Naive thymus-derived CD8-positive, alpha-beta T cell (primary cell): Measurements from ENCODE around the gene CCDC27. TPM values are rescaled to one million over a fixed set of nuclear protein-coding genes. Genes with fewer than 3 reads are reported as not detected.
A peak's percentile ranks its signal among the peaks of the same experiment; 100 is the strongest.

Experiments used
- ATAC-seq, 2 donors: fragments of 150-1000 bp; cut with Tn5 transposase in 1 of 2; sonication (Bioruptor Pico), chemical (Tn5 transposase) in 1 of 2; 1 replicate in 1 of 2; 2 replicates in 1 of 2; pipeline ENCODE4 v1.10.0; 2021; ENCODE audit warnings: mild to moderate bottlenecking in 2 of 2, moderate library complexity in 2 of 2
- POLR2A ChIA-PET: fragments of 350-600 bp; sonication (Branson Sonifier 250); formaldehyde crosslinking; loops from one replicate; lab custom pipeline; 2021; ENCODE audit warnings: antibody characterized with exemption; lab: Charles Lee
- DNase-seq, 10 donors: peaks; one replicate each; pipeline versions ENCODE4 v3.0.0 to v3.0.0-alpha.2; 2020 to 2022
- H3K27ac Mint-ChIP-seq, 10 donors: one replicate each; pipeline ENCODE4 v1.8.0; 2020 to 2022; ENCODE audit warnings: mild to moderate bottlenecking in 10 of 10, mixed read lengths in 10 of 10, moderate library complexity in 4 of 10, inconsistent platforms in 1 of 10
- H3K27me3 Mint-ChIP-seq, 5 donors: one replicate each; pipeline ENCODE4 v1.8.0; 2021 to 2022; ENCODE audit warnings: mixed read lengths in 5 of 5
- H3K36me3 Mint-ChIP-seq, 3 donors: one replicate each; pipeline ENCODE4 v1.8.0; 2020 to 2022; ENCODE audit warnings: mixed read lengths in 3 of 3, mild to moderate bottlenecking in 2 of 3, inconsistent platforms in 1 of 3
- H3K4me1 Mint-ChIP-seq, 4 donors: one replicate each; pipeline ENCODE4 v1.8.0; 2021 to 2022; ENCODE audit warnings: mixed read lengths in 4 of 4
- H3K4me3 Mint-ChIP-seq, 10 donors: one replicate each; pipeline ENCODE4 v1.8.0; 2020 to 2022; ENCODE audit warnings: mild to moderate bottlenecking in 10 of 10, mixed read lengths in 10 of 10, moderate library complexity in 6 of 10, inconsistent platforms in 1 of 10
- H3K9me3 Mint-ChIP-seq, 9 donors: one replicate each; pipeline ENCODE4 v1.8.0; 2020 to 2022; ENCODE audit warnings: mixed read lengths in 9 of 9, mild to moderate bottlenecking in 3 of 9, inconsistent platforms in 1 of 9, moderate library complexity in 1 of 9
- polyA plus RNA-seq, 3 donors: library from polyadenylated mRNA; unstranded; fragments of 300-500 nt; fragmentation: Illumina TruSeq; gene quantifications; one replicate each; pipeline ENCODE4 v1.2.3, GENCODE V29; 2021
- total RNA-seq, 8 experiments: library from RNA in 2 of 8; stranded (reverse) in 2 of 8; gene quantifications; one replicate each; pipeline ENCODE4 v1.2.3 and lab custom pipeline; 2021 to 2026

The CCDC27 gene
- total and polyA plus RNA-seq, 5 experiments from 2014 or later: not detected

DNA sequence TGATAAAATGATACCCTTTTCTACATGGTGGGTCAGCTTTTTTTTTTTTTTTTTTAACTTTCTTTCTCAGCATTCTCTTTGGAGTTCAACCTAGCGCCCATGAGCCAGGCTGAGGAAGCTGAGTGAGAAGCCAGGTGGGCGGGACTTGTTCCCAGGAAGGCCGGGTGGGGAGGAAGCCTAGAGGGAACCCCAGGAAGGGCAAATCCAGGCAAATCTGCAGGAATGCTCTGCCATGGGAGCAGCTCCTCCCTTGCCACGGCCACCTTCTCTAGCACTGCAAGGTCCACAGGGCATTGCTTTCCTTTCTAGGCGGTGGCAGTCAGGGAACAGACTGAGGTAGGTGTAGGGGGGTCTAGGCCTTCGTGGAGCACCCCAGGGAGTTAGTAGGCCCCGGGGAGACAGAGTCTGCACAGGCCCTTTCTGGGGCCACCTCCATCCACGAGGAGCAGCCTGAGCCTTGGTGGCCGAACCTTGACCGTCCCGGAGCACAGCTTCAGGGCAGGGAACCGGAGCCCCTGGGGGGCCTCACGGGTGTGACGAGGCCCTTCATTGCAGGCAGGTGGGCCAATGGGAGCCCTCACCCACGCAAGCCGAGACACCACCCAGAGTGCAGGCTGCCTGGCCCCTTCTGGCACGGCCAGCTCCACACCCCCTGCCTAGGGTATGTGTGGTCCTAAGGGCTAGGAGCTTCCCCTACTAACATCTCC lies 18.2 kb upstream of the CCDC27 start:
- DNase-seq (no peak), ATAC-seq (no peak)
- H3K4me3 Mint-ChIP-seq: no peak overlapping the region
- no peaks in the 10 kb centered on the region for H3K4me1 Mint-ChIP-seq
- peaks cover 0 to 11% (median 8%) of the 10 kb centered on the region in 3 donors for H3K36me3 Mint-ChIP-seq
- peaks cover 0 to 4% (median 1%) of the 10 kb centered on the region in 5 donors for H3K27me3 Mint-ChIP-seq
- POLR2A ChIA-PET: no interaction called here
- peak overlapping the region in 1 of 10 donors; percentile 5 for H3K27ac Mint-ChIP-seq
- H3K9me3 Mint-ChIP-seq: no peaks in the 10 kb centered on the region

DNA sequence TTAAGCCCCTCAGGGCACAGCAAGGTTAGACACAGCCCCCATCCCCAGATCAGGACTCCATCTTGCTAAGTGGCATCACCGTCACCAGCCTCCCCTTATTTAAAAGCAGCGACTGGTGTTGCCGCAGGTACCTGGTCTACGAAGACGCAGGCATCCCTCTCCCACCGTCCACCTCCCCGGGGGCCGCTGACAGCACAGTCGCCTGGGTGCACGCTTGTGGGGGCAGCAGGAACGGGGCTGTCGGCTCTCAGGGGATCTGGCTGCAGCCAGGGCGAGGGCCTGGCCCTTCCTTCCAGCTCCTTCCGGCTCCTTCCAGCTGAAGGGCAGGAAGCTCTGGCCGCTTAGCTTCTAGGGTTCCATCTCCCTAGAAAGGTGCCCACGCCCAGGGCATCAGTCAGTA lies 17.6 kb upstream of the CCDC27 start:
- H3K27me3 Mint-ChIP-seq: peaks cover 0 to 2% (median 0%) of the 10 kb centered on the region in 5 donors
- no peak for DNase-seq
- H3K4me1 Mint-ChIP-seq: no peaks in the 10 kb centered on the region
- H3K9me3 Mint-ChIP-seq: no peaks in the 10 kb centered on the region
- no peak for ATAC-seq
- no peak overlapping the region for H3K4me3 Mint-ChIP-seq
- peaks cover 0 to 11% (median 8%) of the 10 kb centered on the region in 3 donors for H3K36me3 Mint-ChIP-seq
- H3K27ac Mint-ChIP-seq: no peak overlapping the region
- POLR2A ChIA-PET: no interaction called here

DNA sequence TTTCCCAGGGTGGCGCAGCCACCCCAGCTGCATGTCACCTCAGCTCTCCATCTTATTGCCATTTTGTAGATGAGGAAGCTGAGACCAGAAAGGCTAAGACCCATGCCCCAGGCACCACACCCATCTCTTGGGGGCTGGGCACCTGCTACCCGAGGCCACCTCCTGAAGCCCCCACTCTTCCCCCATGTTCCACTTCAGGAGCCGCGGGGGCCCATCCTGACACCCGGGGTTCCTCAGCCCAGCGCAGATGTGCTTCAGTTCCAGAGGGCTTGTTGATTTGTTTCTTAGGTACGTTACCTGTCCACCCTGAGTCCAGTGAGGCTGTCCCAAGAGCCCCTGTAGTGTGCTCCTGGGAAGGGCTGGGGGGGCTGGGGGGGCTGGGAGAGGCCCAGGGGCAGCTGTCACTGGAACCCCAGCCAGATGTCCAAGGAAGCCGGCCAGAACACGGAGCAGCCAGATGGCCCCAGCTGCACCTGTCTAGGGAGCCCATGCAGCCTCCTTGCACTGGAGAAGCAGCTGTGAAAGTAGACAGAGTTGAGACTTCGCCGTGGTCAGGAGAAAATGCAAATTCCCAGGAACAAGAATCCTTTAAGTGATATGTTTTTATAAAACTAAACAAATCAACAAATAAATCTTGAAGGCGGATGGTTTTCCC lies 17.1 kb upstream of the CCDC27 start:
- POLR2A ChIA-PET: no interaction called here
- Mint-ChIP-seq H3K4me1 (no peaks in the 10 kb centered on the region), H3K27me3 (peaks cover 0 to 2% (median 0%) of the 10 kb centered on the region in 5 donors), H3K9me3 (no peaks in the 10 kb centered on the region), H3K36me3 (peaks cover 0 to 11% (median 8%) of the 10 kb centered on the region in 3 donors), H3K27ac (no peak overlapping the region), H3K4me3 (no peak overlapping the region)
- no peak for ATAC-seq
- DNase-seq: no peak

DNA sequence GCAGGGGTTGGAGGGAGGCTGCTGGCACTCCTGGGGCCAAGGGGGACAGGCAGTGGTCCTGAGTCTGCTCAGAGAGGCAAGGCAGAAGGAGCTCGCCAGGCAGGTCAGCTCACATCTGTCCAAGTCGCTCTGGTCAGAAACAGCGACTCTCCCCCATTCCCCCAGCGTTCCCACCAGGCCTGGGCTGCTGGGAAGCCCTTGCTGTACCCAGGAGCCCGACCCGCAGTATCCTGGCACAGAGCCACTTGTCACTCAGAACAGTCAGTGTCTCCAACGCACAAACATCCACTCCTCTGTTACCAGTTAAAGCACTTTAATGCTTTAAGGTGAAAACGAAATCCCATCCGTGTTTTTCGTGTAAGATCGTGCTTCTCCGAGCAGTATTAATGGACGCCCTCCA lies 16.6 kb upstream of the CCDC27 start:
- no peaks in the 10 kb centered on the region for H3K9me3 Mint-ChIP-seq
- no peaks in the 10 kb centered on the region for H3K4me1 Mint-ChIP-seq
- peak overlapping the region in 1 of 10 donors; percentile 7 for H3K4me3 Mint-ChIP-seq
- H3K27ac Mint-ChIP-seq: peak overlapping the region in 1 of 10 donors; percentile 65
- ATAC-seq (no peak), DNase-seq (no peak)
- peaks cover 0 to 2% (median 0%) of the 10 kb centered on the region in 5 donors for H3K27me3 Mint-ChIP-seq
- POLR2A ChIA-PET: no interaction called here
- H3K36me3 Mint-ChIP-seq: peaks cover 0 to 11% (median 9%) of the 10 kb centered on the region in 3 donors

DNA sequence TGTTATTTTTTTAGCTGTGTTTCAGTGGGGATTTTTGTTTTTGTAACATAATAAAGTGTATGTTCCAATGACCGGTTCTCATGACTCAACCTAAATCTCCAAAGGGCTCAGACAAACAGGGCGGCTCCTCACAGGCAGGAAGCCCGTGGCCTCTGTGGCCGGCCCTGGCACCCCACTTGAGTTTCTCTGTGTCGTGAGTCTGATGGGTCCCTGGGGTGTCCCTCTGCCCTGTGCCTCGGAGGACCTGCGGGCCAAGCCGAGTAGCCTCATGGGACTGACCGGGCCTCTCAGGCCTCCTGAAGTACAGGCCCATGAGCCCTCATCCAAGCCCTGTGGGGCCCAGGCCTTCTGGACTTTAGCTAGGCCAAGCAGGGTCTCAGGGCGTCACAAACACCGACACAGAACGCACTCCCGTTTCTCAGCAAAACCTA lies 16.1 kb upstream of the CCDC27 start:
- DNase-seq: no peak
- no peak for ATAC-seq
- Mint-ChIP-seq H3K36me3 (peaks cover 0 to 11% (median 11%) of the 10 kb centered on the region in 3 donors), H3K4me3 (peak overlapping the region in 1 of 10 donors; percentile 7), H3K27me3 (no peaks in the 10 kb centered on the region), H3K27ac (peak overlapping the region in 1 of 10 donors; percentile 65), H3K4me1 (no peaks in the 10 kb centered on the region), H3K9me3 (no peaks in the 10 kb centered on the region)
- POLR2A ChIA-PET: no interaction called here

DNA sequence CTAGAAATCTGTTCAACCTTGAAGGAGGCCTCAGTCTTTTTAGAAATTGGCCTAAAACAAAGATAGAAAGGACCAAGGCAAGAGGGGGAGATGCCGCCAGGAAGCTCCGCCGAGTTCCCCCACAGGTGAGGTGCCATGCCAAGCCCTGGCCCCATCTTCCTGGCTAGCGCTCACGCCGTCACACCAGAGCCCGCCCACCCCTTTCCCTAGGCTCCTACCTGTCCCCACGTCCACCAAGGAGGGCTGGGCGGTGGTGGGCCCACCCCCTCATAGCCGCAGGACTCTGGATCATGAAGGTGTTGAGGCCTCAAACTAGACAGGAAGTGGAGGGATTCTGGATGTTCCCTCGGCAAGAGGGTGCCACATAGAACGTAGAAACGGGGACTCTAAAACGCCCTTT lies 15.5 kb upstream of the CCDC27 start:
- H3K27me3 Mint-ChIP-seq: no peaks in the 10 kb centered on the region
- peaks cover 0 to 2% (median under 1%) of the 10 kb centered on the region in 4 donors for H3K4me1 Mint-ChIP-seq
- no peak overlapping the region for H3K27ac Mint-ChIP-seq
- H3K36me3 Mint-ChIP-seq: peaks cover 0 to 15% (median 11%) of the 10 kb centered on the region in 3 donors
- POLR2A ChIA-PET: no interaction called here
- no peaks in the 10 kb centered on the region for H3K9me3 Mint-ChIP-seq
- no peak for DNase-seq
- H3K4me3 Mint-ChIP-seq: no peak overlapping the region
- no peak for ATAC-seq

DNA sequence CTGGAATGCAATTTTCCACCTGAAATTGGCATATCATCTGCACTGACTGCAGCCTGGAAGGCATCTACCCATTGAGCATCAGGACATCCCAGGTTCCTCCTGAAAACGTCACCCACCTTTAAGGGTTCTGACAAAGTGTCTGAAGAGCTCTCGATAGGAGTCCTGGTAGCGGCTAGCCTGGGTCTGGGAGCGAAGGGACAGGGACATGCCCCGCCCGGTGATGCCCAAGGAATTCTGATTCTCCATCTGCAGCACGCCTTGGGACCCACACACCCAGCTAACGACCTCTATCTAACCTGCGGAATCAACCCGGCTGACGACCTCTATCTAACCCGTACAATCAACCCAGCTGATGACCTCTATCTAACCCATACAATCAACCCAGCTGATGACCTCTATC lies 13.3 kb upstream of the CCDC27 start:
- ATAC-seq (no peak), DNase-seq (no peak)
- no peak overlapping the region for H3K27ac Mint-ChIP-seq
- peaks cover 0 to 30% (median 11%) of the 10 kb centered on the region in 3 donors for H3K36me3 Mint-ChIP-seq
- H3K27me3 Mint-ChIP-seq: no peaks in the 10 kb centered on the region
- no peaks in the 10 kb centered on the region for H3K9me3 Mint-ChIP-seq
- peaks cover 0 to 11% (median 6%) of the 10 kb centered on the region in 4 donors for H3K4me1 Mint-ChIP-seq
- H3K4me3 Mint-ChIP-seq: no peak overlapping the region
- POLR2A ChIA-PET: no interaction called here

DNA sequence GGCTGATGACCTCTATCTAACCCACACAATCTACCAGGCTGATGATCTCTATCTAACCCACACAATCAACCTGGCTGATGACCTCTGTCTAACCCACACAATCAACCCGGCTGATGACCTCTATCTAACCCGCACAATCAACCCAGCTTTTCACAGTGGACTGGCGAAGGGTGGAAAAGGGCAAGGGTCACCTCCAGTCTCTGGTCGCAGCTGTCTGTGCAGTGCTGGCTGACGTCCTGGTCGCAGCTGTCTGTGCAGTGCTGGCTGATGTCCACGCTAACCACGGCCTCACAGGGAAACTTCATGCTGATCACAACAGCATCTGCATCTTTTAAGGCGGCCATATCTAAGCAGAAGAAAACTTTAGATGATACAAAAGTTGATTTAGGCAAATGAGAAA lies 12.2 kb upstream of the CCDC27 start:
- H3K27ac Mint-ChIP-seq: no peak overlapping the region
- ATAC-seq: no peak
- H3K36me3 Mint-ChIP-seq: peaks cover 0 to 33% (median 12%) of the 10 kb centered on the region in 3 donors
- POLR2A ChIA-PET: no interaction called here
- no peaks in the 10 kb centered on the region for H3K27me3 Mint-ChIP-seq
- H3K4me1 Mint-ChIP-seq: peaks cover 7 to 18% (median 9%) of the 10 kb centered on the region in 4 donors
- peaks cover 0 to under 1% (median 0%) of the 10 kb centered on the region in 9 donors for H3K9me3 Mint-ChIP-seq
- DNase-seq: no peak
- H3K4me3 Mint-ChIP-seq: no peak overlapping the region

DNA sequence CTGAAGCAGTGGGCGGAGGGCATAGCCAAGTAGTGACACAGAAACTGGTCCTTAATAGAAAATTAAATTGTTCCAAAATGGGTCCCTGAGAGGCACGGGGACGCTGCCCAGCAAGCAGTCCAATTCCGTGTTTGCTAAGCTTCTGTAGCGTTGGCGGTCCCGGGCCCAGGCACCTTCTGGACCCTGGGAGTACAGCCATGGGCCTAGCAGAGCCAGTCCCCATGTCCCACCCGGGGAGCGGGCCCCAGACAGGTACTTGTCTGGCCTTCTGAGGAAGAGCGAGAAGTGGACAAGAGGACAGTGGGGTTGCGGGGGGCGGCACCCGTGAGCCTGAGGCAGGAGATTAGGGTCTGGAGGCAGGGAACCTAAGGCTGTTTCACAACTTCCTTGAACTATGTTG lies 11.5 kb upstream of the CCDC27 start:
- ATAC-seq (no peak), DNase-seq (no peak)
- Mint-ChIP-seq H3K27me3 (no peaks in the 10 kb centered on the region), H3K4me1 (peaks cover 14 to 24% (median 16%) of the 10 kb centered on the region in 4 donors), H3K4me3 (no peak overlapping the region), H3K36me3 (peaks cover 0 to 34% (median 14%) of the 10 kb centered on the region in 3 donors), H3K9me3 (peaks cover 0 to 3% (median 0%) of the 10 kb centered on the region in 9 donors), H3K27ac (no peak overlapping the region)
- POLR2A ChIA-PET: no interaction called here

DNA sequence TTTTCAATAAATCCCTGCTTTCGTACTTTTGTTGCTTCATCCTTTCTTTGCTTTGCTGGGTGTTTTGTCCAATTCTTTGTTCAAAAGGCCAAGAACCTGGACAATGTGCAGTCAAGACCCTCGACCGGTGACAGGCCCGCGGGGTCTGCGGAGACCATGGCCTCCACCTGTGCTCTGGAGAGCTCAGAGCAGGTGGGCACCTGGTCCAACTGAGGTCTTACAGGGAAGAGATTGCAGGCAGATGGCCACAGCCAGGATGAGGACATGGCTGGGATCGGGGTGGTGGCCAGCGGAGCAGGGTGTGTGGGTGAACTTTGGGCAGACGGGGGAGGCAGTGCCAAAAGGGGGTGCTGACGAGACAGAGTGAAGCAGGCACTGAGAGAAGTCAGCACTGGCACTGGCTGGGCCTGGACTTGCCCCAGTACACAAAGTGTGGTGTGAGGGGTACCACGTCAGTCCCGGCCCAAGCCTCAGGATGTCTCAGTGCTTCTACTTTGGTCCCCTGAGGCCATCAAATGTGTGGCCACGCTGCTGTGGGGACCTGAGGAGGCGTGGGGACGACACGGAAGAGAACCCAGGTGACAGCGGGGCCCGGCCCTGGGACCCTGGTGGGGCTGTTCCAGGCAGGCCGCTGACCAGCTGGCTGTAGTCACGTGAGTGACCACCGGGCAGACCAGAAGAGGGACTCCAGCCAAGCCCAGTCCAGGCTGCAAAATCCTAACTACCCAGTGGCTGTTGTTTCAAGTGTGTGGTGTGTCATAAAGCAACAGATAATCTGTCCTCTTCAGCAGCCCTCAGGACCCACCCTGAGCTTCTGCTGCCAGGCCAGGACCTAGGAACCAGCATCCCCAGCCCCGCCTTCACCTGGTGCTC lies 10.4 kb upstream of the CCDC27 start:
- no peak overlapping the region for H3K27ac Mint-ChIP-seq

DNA sequence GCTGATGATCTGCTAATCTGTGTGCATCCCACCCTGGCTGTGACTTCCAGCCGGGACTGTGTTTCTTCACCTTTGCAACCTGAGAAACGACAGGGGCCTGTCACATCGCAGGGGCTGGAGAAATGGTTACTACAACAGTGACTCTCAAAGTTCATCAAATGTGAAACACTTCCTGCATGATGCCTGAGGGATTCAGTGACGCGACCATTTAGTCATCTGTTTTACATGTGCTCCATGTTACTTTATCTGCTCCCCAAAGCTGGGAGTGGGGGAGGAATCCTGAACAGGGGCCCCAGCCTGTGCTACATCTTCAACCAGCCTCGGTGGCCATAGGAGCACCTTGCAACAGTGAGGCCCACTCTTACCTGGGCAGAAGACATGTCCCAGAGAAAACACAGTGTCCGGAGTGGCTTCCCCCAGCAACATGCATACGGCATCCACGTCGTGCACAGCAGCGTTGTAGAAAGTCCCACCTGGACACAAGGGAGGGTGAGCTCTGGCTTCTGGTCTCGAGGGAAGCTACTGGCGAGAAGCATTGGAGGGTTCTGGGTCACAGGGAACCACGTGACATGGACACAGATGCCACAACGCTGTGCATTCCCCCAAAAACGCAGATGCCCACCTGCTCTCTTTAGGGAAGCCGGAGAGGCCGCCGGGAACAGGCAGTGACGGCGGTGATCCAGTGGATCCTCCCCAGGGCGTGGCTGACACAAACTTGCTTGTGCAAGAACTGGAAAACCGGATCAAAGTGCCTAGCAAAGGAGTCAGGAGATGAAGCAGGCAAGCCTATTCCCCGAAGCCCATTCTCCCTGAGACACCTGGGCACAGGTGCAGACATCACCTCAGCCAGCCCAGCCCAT lies 9.6 kb upstream of the CCDC27 start:
- DNase-seq (no peak), ATAC-seq (no peak)
- Mint-ChIP-seq H3K4me1 (peaks cover 18 to 37% (median 27%) of the 10 kb centered on the region in 4 donors), H3K4me3 (no peak overlapping the region), H3K9me3 (peaks cover 0 to 3% (median 0%) of the 10 kb centered on the region in 9 donors), H3K27me3 (no peaks in the 10 kb centered on the region), H3K36me3 (peaks cover 0 to 25% (median 6%) of the 10 kb centered on the region in 3 donors), H3K27ac (no peak overlapping the region)
- POLR2A ChIA-PET: no interaction called here

More for the DNA sequence above, 10.4 kb upstream of the CCDC27 start:
- Mint-ChIP-seq H3K4me1 (peaks cover 18 to 35% (median 24%) of the 10 kb centered on the region in 4 donors), H3K27me3 (no peaks in the 10 kb centered on the region), H3K4me3 (no peak overlapping the region), H3K36me3 (peaks cover 0 to 25% (median 14%) of the 10 kb centered on the region in 3 donors), H3K9me3 (peaks cover 0 to 3% (median 0%) of the 10 kb centered on the region in 9 donors)
- DNase-seq (no peak), ATAC-seq (no peak)
- POLR2A ChIA-PET: no interaction called here

DNA sequence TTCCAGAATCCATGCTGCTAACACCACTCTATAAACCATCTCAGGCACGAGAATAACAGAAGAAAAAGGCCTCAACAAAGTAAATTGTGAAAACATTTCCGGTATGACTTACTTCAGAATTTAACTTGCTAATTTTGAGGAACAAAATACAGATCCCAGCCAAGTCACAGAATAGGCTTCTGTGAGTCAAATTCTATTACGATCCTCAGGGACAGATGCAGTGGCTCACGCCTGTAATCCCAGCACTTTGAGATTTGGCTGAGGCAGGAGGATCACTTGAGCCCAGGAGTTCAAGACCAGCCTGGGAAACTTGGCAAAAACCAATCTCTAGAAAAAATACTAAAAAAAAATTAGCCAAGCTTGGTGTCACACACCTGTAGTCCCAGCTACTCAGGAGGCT lies 8.8 kb upstream of the CCDC27 start:
- ATAC-seq (no peak), DNase-seq (no peak)
- peak overlapping the region in 1 of 10 donors; percentile 2 for H3K4me3 Mint-ChIP-seq
- no peaks in the 10 kb centered on the region for H3K27me3 Mint-ChIP-seq
- peaks cover 0 to 25% (median 6%) of the 10 kb centered on the region in 3 donors for H3K36me3 Mint-ChIP-seq
- POLR2A ChIA-PET: no interaction called here
- no peak overlapping the region for H3K27ac Mint-ChIP-seq
- H3K9me3 Mint-ChIP-seq: peaks cover 0 to 3% (median 0%) of the 10 kb centered on the region in 9 donors
- peaks cover 18 to 44% (median 34%) of the 10 kb centered on the region in 4 donors for H3K4me1 Mint-ChIP-seq
